HepG2 (cell line): ENCODE results near the gene ATAD1. TPM values are rescaled to one million over a fixed set of nuclear protein-coding genes. Genes with fewer than 3 reads are reported as not detected.

Experiments
- ARID5B ChIP-seq: IDR thresholded peaks from 2 replicates; pipeline ENCODE4 v1.4.0; 2020; ENCODE audit warnings: mild to moderate bottlenecking, missing genetic modification reagents
- FUBP1 ChIP-seq: sonication (generic); formaldehyde crosslinking; IDR thresholded peaks from 2 replicates; pipeline ENCODE4 v1.5.1; 2020; ENCODE audit warnings: missing genetic modification reagents, mild to moderate bottlenecking, borderline replicate concordance
- HNRNPUL1 ChIP-seq: fragments of 200-400 bp; formaldehyde crosslinking; IDR thresholded peaks from 2 replicates; pipeline ENCODE4 v1.6.1; 2017; ENCODE audit warnings: low read depth, mild to moderate bottlenecking, low read length, moderate library complexity
- JUND ChIP-seq: sonication (generic); formaldehyde crosslinking; IDR thresholded peaks from 2 replicates; pipeline ENCODE4 v1.8.0; 2022; ENCODE audit warnings: mild to moderate bottlenecking, missing genetic modification reagents
- KAT7 ChIP-seq: IDR thresholded peaks from 2 replicates; pipeline ENCODE4 v1.6.1; 2018; ENCODE audit warnings: borderline replicate concordance, missing compliant biosample characterization
- KDM3A ChIP-seq: IDR thresholded peaks from 2 replicates; pipeline ENCODE4 v1.6.1; 2018; ENCODE audit warnings: low read depth, missing compliant biosample characterization
- KDM5B ChIP-seq: sonication (generic); formaldehyde crosslinking; IDR thresholded peaks from 2 replicates; pipeline ENCODE4 v1.4.0; 2020; ENCODE audit warnings: missing genetic modification reagents, mild to moderate bottlenecking, borderline replicate concordance
- KLF9 ChIP-seq: IDR thresholded peaks from 2 replicates; pipeline ENCODE4 v1.6.1; 2016; ENCODE audit warnings: low read depth
- KMT2B ChIP-seq: IDR thresholded peaks from 2 replicates; pipeline ENCODE4 v1.6.1; 2016; ENCODE audit warnings: missing genetic modification reagents, missing compliant biosample characterization
- MAF1 ChIP-seq: sonication (generic); formaldehyde crosslinking; IDR thresholded peaks from 2 replicates; pipeline ENCODE4 v1.5.0; 2020; ENCODE audit warnings: missing genetic modification reagents, borderline replicate concordance
- MLLT10 ChIP-seq: sonication (generic); formaldehyde crosslinking; IDR thresholded peaks from 2 replicates; pipeline ENCODE4 v1.4.0; 2020; ENCODE audit warnings: missing genetic modification reagents
- MYNN ChIP-seq: sonication (generic); formaldehyde crosslinking; IDR thresholded peaks from 2 replicates; pipeline ENCODE4 v1.4.0; 2020; ENCODE audit warnings: mild to moderate bottlenecking, low read depth, missing genetic modification reagents
- NFRKB ChIP-seq: fragments of 450-650 bp; IDR thresholded peaks from 2 replicates; pipeline ENCODE4 v1.6.1; 2017
- POGK ChIP-seq: sonication (generic); formaldehyde crosslinking; conservative IDR thresholded peaks from 2 replicates; pipeline ENCODE4 v1.8.0; 2022; ENCODE audit warnings: mild to moderate bottlenecking, moderate library complexity, missing genetic modification reagents
- REXO4 ChIP-seq: sonication (generic); formaldehyde crosslinking; IDR thresholded peaks from 2 replicates; pipeline ENCODE4 v1.8.0; 2022; ENCODE audit warnings: missing genetic modification reagents, mild to moderate bottlenecking, borderline replicate concordance
- SRSF4 ChIP-seq: fragments of 200-400 bp; formaldehyde crosslinking; IDR thresholded peaks from one replicate; pipeline ENCODE4 v1.6.1; 2018; ENCODE audit warnings: mild to moderate bottlenecking, low read depth, low read length, moderate library complexity; ENCODE audit not compliant: poor library complexity, severe bottlenecking
- TBP ChIP-seq: sonication (generic); formaldehyde crosslinking; IDR thresholded peaks from 2 replicates; pipeline ENCODE4 v1.5.0; 2020; ENCODE audit warnings: missing genetic modification reagents
- TMF1 ChIP-seq: sonication (generic); formaldehyde crosslinking; IDR thresholded peaks from 2 replicates; pipeline ENCODE4 v1.8.1; 2022; ENCODE audit warnings: low read depth, missing genetic modification reagents
- TSC22D2 ChIP-seq: sonication (generic); formaldehyde crosslinking; IDR thresholded peaks from 2 replicates; pipeline ENCODE4 v1.5.1; 2020; ENCODE audit warnings: missing genetic modification reagents, mild to moderate bottlenecking, borderline replicate concordance
- U2AF1 ChIP-seq: fragments of 200-400 bp; formaldehyde crosslinking; optimal IDR thresholded peaks from 2 replicates; pipeline ENCODE3; 2017; ENCODE audit warnings: mild to moderate bottlenecking, low read depth, low read length
- ZKSCAN1 ChIP-seq: fragments of 150-350 bp; IDR thresholded peaks from 2 replicates; pipeline ENCODE4 v1.6.1; 2014; ENCODE audit warnings: low read length
- ZNF564 ChIP-seq: sonication (generic); formaldehyde crosslinking; IDR thresholded peaks from 2 replicates; pipeline ENCODE4 v1.8.1; 2023; ENCODE audit warnings: mild to moderate bottlenecking, missing genetic modification reagents
- ZNF891 ChIP-seq: sonication (generic); formaldehyde crosslinking; IDR thresholded peaks from 2 replicates; pipeline ENCODE4 v1.5.0; 2020; ENCODE audit warnings: mild to moderate bottlenecking, missing genetic modification reagents
- ZSCAN12 ChIP-seq: sonication (generic); formaldehyde crosslinking; IDR thresholded peaks from 2 replicates; pipeline ENCODE4 v1.9.0; 2021; ENCODE audit warnings: mild to moderate bottlenecking, missing genetic modification reagents
- polyA plus RNA-seq, 8 experiments: library from polyadenylated mRNA; depleted of rRNA in 3 of 8; stranded (reverse) in 7 of 8; unstranded in 1 of 8; fragments of >200 nt; fragmentation: Illumina TruSeq in 4 of 8; extraction: Trizol in 4 of 8; gene quantifications; 2 replicates each; pipeline versions ENCODE4 v1.2.1 to v1.2.3, GENCODE V29; 2011 to 2016; ENCODE audit warnings: low read depth in 4 of 8, missing spikeins in 1 of 8, mixed read lengths in 1 of 8; ENCODE audit not compliant: insufficient read depth in 1 of 8
- total RNA-seq, 5 experiments: library from RNA; depleted of rRNA; stranded (reverse); fragments of >200 nt; fragmentation: Illumina TruSeq; extraction: Trizol; gene quantifications; 2 replicates each; pipeline ENCODE4 v1.2.3, GENCODE V29; 2016; ENCODE audit warnings: low read depth in 1 of 5

Gene ATAD1
- total and polyA plus RNA-seq, 2 of the 13 experiments (the other 11 are each of a cell fraction or from before 2014, with no cell fraction given): 14.9 to 28.2 TPM

GRCh38 chr10:87863053-87863943 is 45.3 kb upstream of the ATAD1 start, which contains the start of the genes KLLN and PTEN (continued):
- TF ChIP-seq JUND (CRISPR knock-in tag): no peak; the same call in 1 of the 2 replicates
- TF ChIP-seq KLF9: no peak
- TF ChIP-seq REXO4 (CRISPR knock-in tag): no peak
- no peak for TF ChIP-seq NFRKB
- 0 out of 2 replicates have a peak, but pooled peaks have one; percentile 73 for TF ChIP-seq KDM3A (CRISPR knock-in tag)
- TF ChIP-seq MYNN: no peak
- no peak for TF ChIP-seq TBP
- TF ChIP-seq ZKSCAN1: no peak
- TF ChIP-seq KDM5B (CRISPR knock-in tag): no peak
- TF ChIP-seq MAF1 (CRISPR knock-in tag): no peak
- TF ChIP-seq U2AF1: no peak
- no peak for TF ChIP-seq HNRNPUL1
- TF ChIP-seq FUBP1 (CRISPR knock-in tag): no peak
- peak; percentile 77 for TF ChIP-seq KMT2B
- TF ChIP-seq POGK (CRISPR knock-in tag): peak; percentile 95
- peak; percentile 70 for TF ChIP-seq TSC22D2 (CRISPR knock-in tag)
- TF ChIP-seq KAT7 (CRISPR knock-in tag): peak; percentile 96
- no peak for TF ChIP-seq MLLT10
- peak; percentile 56; the same call in 1 of the 2 replicates for TF ChIP-seq ZSCAN12 (CRISPR knock-in tag)
- no peak; the same call in 1 of the 2 replicates for TF ChIP-seq TMF1 (CRISPR knock-in tag)
- TF ChIP-seq ZNF564 (CRISPR knock-in tag): no peak
- TF ChIP-seq ARID5B (CRISPR knock-in tag): peak; percentile 72
- TF ChIP-seq SRSF4: no peak
- peak; percentile 48; the same call in 1 of the 2 replicates for TF ChIP-seq ZNF891 (CRISPR knock-in tag)
